ENCODE measurements around the gene SLC1A5. TPM values are rescaled to one million over a fixed set of nuclear protein-coding genes. Genes with fewer than 3 reads are reported as not detected.

Gene SLC1A5
- total RNA-seq, 1 experiment from 2014 or later = 239 TPM

DNA sequence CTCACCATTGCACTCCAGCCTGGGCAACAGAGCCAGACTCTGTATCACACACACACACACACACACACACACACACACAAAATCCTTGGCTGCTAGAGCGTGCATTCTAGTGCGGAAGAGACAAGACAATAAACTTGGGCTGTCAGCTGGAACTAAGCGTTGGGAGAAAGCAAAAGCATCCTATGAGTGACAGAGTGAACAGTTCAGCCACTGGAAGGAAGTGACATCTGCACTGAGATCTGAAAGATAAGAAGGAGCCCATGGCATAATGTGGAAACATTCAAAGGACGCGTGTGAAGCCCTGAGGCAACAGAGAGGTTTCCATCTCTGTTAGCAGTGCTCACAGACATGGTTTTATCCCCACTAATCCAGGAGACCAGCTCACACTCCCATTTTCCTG is 3.5 kb upstream of the SLC1A5 start:
- H3K9me3 Mint-ChIP-seq = no peaks in the 10 kb centered on the region
- no peak for DNase-seq (ENCODE audit: low spot score)
- ChIA-PET CTCF (interaction anchor here (0.6 kb wide), 1 partner anchor 77 kb away, joined by 3 read pairs; no protein-coding TSS in a partner anchor), POLR2A (no interaction called here)
- peaks cover 7% of the 10 kb centered on the region; the same call in 1 of the 2 replicates for H3K4me1 Mint-ChIP-seq
- no peak for TF ChIP-seq NR2C2 (CRISPR knock-in tag; IDR thresholded peaks at IDR 0.05)
- no peak overlapping the region for H3K4me3 Mint-ChIP-seq
- ATAC-seq = no peak
- H3K27ac Mint-ChIP-seq = no peak overlapping the region
- H3K27me3 Mint-ChIP-seq (ENCODE audit: low read depth) = peaks cover 16% of the 10 kb centered on the region
- H3K36me3 Mint-ChIP-seq = peaks cover 3% of the 10 kb centered on the region; the same call in 1 of the 2 replicates

DNA sequence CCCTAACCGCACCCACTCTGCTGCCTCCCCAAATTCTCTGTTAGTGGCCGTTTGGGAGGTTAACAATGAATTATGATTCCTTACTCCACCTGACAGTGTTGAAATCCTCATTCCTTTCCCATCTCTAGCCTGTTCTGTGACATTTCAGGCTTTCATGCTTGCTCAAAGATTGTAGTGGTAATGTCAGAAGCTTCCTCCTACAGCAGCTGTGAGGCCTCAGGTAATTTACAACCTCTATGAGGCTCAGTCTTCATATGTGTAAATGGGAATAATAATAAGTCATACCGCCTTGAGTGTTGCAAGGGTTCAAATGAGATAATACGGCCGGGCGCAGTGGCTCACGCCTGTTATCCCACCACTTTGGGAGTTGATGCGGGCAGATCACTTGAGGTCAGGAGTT is 977 bp upstream of the SLC1A5 start:
- no peak overlapping the region for H3K27ac Mint-ChIP-seq
- H3K4me1 Mint-ChIP-seq = peaks cover 27% of the 10 kb centered on the region
- CTCF ChIA-PET = interaction anchor here (0.9 to 2.6 kb wide), 3 partner anchors 31 to 51 kb away, joined by 3 to 22 read pairs (median 5); no protein-coding TSS in a partner anchor
- peaks cover 16% of the 10 kb centered on the region for H3K27me3 Mint-ChIP-seq (ENCODE audit: low read depth)
- ATAC-seq = no peak
- H3K36me3 Mint-ChIP-seq = peaks cover 11% of the 10 kb centered on the region
- POLR2A ChIA-PET = interaction anchor here (0.7 to 1.5 kb wide), 5 partner anchors 7 to 1225 kb away, joined by 3 to 4 read pairs (median 3); no protein-coding TSS in a partner anchor
- H3K4me3 Mint-ChIP-seq = no peak overlapping the region
- no peak for DNase-seq (ENCODE audit: low spot score)
- no peaks in the 10 kb centered on the region for H3K9me3 Mint-ChIP-seq
- TF ChIP-seq GRHL2 (CRISPR knock-in tag; IDR thresholded peaks at IDR 0.05; ENCODE audit: insufficient replicate concordance, severe bottlenecking) = no peak
- no peak for TF ChIP-seq JUN (CRISPR knock-in tag; IDR thresholded peaks at IDR 0.05)
- no peak for TF ChIP-seq ZNF232 (CRISPR knock-in tag; IDR thresholded peaks at IDR 0.05)
- no peak for TF ChIP-seq PRRX2 (CRISPR knock-in tag; IDR thresholded peaks at IDR 0.05)
- TF ChIP-seq NFE2L1 (CRISPR knock-in tag; IDR thresholded peaks at IDR 0.05) = no peak
- no peak for TF ChIP-seq ZNF396 (CRISPR knock-in tag; IDR thresholded peaks at IDR 0.05; ENCODE audit: borderline replicate concordance)
- no peak for TF ChIP-seq ZNF425 (CRISPR knock-in tag; conservative IDR thresholded peaks at IDR 0.05)
- TF ChIP-seq MYBL2 (CRISPR knock-in tag; IDR thresholded peaks at IDR 0.05) = no peak
- TF ChIP-seq AFF4 (CRISPR knock-in tag; IDR thresholded peaks at IDR 0.05; ENCODE audit: borderline replicate concordance) = no peak
- no peak for TF ChIP-seq NFATC4 (CRISPR knock-in tag; IDR thresholded peaks at IDR 0.05)
- TF ChIP-seq, protein P1, sequence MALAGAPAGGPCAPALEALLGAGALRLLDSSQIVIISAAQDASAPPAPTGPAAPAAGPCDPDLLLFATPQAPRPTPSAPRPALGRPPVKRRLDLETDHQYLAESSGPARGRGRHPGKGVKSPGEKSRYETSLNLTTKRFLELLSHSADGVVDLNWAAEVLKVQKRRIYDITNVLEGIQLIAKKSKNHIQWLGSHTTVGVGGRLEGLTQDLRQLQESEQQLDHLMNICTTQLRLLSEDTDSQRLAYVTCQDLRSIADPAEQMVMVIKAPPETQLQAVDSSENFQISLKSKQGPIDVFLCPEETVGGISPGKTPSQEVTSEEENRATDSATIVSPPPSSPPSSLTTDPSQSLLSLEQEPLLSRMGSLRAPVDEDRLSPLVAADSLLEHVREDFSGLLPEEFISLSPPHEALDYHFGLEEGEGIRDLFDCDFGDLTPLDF (CRISPR knock-in tag; IDR thresholded peaks at IDR 0.05) = no peak
- TF ChIP-seq CREM (CRISPR knock-in tag; IDR thresholded peaks at IDR 0.05) = no peak
- TF ChIP-seq, protein P2, sequence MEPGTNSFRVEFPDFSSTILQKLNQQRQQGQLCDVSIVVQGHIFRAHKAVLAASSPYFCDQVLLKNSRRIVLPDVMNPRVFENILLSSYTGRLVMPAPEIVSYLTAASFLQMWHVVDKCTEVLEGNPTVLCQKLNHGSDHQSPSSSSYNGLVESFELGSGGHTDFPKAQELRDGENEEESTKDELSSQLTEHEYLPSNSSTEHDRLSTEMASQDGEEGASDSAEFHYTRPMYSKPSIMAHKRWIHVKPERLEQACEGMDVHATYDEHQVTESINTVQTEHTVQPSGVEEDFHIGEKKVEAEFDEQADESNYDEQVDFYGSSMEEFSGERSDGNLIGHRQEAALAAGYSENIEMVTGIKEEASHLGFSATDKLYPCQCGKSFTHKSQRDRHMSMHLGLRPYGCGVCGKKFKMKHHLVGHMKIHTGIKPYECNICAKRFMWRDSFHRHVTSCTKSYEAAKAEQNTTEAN (CRISPR knock-in tag; IDR thresholded peaks at IDR 0.05) = no peak
- TF ChIP-seq, protein P3, sequence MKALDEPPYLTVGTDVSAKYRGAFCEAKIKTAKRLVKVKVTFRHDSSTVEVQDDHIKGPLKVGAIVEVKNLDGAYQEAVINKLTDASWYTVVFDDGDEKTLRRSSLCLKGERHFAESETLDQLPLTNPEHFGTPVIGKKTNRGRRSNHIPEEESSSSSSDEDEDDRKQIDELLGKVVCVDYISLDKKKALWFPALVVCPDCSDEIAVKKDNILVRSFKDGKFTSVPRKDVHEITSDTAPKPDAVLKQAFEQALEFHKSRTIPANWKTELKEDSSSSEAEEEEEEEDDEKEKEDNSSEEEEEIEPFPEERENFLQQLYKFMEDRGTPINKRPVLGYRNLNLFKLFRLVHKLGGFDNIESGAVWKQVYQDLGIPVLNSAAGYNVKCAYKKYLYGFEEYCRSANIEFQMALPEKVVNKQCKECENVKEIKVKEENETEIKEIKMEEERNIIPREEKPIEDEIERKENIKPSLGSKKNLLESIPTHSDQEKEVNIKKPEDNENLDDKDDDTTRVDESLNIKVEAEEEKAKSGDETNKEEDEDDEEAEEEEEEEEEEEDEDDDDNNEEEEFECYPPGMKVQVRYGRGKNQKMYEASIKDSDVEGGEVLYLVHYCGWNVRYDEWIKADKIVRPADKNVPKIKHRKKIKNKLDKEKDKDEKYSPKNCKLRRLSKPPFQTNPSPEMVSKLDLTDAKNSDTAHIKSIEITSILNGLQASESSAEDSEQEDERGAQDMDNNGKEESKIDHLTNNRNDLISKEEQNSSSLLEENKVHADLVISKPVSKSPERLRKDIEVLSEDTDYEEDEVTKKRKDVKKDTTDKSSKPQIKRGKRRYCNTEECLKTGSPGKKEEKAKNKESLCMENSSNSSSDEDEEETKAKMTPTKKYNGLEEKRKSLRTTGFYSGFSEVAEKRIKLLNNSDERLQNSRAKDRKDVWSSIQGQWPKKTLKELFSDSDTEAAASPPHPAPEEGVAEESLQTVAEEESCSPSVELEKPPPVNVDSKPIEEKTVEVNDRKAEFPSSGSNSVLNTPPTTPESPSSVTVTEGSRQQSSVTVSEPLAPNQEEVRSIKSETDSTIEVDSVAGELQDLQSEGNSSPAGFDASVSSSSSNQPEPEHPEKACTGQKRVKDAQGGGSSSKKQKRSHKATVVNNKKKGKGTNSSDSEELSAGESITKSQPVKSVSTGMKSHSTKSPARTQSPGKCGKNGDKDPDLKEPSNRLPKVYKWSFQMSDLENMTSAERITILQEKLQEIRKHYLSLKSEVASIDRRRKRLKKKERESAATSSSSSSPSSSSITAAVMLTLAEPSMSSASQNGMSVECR (CRISPR knock-in tag; IDR thresholded peaks at IDR 0.05; ENCODE audit: borderline replicate concordance) = no peak
- TF ChIP-seq, protein P4, sequence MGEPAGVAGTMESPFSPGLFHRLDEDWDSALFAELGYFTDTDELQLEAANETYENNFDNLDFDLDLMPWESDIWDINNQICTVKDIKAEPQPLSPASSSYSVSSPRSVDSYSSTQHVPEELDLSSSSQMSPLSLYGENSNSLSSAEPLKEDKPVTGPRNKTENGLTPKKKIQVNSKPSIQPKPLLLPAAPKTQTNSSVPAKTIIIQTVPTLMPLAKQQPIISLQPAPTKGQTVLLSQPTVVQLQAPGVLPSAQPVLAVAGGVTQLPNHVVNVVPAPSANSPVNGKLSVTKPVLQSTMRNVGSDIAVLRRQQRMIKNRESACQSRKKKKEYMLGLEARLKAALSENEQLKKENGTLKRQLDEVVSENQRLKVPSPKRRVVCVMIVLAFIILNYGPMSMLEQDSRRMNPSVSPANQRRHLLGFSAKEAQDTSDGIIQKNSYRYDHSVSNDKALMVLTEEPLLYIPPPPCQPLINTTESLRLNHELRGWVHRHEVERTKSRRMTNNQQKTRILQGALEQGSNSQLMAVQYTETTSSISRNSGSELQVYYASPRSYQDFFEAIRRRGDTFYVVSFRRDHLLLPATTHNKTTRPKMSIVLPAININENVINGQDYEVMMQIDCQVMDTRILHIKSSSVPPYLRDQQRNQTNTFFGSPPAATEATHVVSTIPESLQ (CRISPR knock-in tag; IDR thresholded peaks at IDR 0.05) = no peak
- no peak for TF ChIP-seq ZNF423 (CRISPR knock-in tag; IDR thresholded peaks at IDR 0.05)
- TF ChIP-seq HMGA2 (CRISPR knock-in tag; IDR thresholded peaks at IDR 0.05) = no peak
- TF ChIP-seq ZNF121 (CRISPR knock-in tag; IDR thresholded peaks at IDR 0.05) = no peak
